Dedifferentiated amniotic fluid mesenchymal stem cell (primary cell): ENCODE data around the gene PAM16.

ENCODE experiments used
- DNase-seq: peaks from one replicate; pipeline ENCODE4 v3.0.0-alpha.2; 2016; ENCODE audit errors: extremely low spot score

The PAM16 gene

DNA sequence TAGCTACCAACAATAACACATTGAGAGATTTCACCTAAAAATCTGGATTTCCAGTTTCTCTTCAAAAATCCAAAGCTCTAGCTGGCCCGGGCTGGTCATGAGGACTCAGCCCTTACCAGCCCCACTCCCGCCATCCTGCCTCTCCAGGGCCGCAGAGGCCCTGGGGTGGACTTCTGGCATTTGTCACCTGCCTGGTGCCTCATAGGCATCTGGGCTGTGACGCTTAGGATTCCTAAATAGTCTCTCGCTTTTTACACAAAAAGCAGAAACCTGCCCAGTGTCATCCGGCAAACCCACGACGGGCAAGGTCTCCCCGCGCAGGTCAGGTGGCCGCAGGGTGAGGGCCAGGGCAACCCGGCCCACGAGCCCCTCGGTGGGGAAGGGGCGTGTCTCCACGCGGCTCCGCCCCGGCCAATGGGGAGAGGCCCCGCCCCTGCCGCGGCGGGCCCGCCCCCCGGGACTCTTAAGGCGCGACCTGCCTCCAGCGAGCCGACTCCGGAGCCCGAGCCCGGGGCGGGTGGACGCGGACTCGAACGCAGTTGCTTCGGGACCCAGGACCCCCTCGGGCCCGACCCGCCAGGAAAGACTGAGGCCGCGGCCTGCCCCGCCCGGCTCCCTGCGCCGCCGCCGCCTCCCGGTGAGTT lies 20.4 kb upstream of the PAM16 start, which contains the start of gene VASN:
VASN (plus strand) TSS at position 492 of the 644 bp plus-strand sequence. CDS start 9,030 bp downstream, outside the sequence.
- no peak for DNase-seq

DNA sequence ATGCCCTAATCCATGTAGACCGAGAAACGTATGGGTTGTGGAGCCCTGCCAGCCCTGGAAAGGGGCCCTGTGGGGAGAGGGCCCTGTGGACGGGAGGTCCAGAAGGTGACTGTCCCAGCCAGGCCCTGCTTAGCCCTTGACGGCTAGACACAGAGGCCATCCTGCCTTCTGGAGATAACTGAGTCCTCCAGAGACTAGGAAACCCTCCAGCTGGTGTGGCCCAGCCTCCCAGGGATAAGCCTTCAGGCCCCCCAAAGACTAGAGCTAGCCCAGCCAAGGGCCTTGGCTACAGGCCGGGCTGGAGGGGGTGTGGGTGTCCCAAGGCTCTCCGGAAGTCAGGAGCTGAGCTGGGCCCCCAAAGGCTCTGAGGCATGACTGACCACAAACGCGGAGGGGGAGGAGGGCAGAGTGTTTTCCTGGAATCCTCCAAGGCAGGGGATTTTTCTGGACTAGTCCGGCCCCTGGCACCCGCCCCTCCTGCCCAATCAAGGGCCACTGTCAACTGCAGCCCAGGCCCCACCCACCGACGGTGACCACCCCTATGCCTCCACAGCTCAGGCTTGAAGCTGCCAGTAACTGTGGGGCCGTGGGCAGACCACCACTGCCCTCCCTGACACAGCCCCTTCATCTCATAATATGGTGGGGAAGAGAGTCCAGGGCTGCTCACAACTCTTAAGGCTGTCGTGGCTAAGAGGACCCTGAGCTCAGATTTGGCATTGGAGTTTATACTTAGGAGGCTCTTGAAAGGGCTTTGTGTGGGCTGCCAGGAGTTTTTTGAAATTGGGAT lies 19.6 kb upstream of the PAM16 start:
- DNase-seq, result no peak

DNA sequence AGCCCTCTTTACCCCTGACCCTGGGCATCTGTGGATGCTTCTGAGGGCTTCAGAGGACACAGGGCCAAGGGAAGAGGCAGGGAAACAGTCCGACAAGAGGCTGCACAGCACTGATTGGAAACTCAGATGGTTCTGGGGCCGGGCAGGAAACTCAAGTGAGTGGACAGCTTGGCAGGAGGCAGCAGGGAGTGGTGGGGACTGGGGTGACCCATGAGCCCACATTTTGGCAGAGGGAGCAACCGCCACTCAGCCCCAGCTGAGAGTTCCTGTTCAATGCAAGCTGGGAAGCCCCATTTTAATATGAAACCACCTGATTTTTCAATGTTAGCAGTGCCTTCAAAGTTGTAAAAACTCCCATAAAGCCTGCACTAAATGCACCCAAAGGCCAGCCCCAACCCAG lies 19.0 kb upstream of the PAM16 start:
- DNase-seq, result no peak

DNA sequence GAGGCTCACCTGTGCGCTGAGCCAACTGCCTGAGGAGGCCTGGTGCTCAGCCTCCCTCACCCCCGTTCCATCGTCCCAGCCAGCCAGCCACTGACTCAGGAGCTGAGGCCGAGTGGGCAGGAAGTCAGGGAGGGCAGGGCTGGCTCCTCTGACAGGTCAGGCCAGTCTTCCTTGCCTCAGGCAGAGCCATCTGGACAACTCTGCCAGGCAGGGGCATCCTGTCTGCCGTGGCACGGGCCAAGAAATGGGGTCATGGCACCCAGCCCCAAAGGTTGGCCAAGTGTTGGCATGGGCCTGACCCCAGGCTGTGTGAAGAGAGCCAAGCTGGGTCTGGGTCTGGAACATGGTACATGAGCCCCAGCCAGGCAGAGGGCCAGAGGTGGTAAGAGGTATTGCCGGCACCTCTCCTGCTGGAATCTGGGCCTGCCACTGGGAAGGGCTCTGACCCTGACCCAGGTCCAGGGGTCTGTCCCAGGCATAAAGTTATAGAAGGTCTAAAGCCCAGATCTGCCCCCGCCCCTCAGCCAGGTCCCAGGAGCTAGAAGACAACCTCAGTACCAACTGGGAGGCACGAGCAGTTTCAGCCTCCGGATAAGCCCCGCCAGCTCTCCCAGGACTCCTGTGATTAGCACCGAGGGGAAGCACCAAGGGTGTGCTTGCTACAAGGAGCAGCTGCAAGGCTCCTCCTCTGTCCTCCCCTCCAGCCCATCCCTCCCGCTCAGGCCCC lies 18.0 kb upstream of the PAM16 start:
- DNase-seq, result no peak

DNA sequence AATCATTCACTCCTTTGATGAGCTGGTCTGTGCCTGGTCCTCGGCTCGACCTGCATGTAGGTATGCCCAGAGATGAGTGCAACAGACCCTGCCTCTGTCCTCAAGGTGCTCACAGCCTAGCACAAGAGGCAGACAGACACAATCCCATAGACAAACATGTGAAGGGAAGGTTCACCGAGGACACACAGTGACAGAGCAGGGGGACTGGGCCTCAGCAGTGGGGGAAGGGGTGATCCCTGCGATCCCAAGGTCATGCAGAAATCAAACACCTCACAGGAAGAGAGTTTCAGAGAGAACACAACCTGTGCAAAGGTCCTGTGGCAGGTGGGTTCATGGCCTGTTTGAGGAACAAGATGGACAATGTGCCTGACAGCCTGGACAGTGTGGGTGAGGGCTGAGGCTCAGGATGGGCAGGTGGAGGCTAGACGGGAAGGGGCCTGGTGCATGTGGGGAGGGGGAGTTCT lies 16.3 kb upstream of the PAM16 start:
- no peak for DNase-seq

DNA sequence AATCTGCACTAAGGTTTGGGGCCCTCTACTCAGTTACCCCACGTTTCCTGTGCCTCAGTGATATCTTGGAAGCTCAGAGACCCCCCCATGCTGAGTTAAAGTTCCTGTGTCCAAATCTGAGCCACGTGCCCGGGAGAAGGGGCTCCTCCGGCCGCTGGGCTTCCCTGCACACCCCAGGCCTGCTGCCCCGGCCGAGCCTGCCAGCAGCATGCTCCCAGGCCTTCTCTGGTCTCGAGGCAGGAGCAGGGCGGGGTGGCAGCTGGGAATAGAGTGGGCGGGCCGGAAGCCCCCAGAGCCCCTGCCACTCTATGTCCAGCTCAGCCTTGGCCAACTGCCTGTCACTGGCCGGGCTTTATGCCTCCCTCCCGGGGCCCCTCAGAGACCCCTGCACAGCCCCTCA lies 14.9 kb upstream of the PAM16 start:
- DNase-seq, result no peak

DNA sequence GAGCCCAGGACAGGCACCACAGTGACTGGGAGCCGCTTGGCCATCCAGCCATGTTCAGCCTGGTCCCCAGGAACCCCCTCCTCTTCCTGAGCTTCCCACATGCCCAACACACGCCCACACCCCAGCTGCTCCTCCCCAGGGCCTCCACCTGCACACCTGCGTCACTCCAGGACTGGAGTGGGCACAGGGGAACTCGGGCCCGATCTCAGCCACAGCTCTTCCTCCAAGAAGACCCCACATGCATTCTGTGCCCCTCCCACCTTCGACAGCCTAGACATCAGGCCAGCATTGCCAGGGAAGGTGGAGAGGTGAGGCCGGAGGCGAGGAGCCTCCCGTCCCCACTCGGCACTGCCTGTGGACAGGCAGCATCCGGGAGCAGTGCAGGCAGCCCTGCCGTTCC lies 14.5 kb upstream of the PAM16 start:
- no peak for DNase-seq

DNA sequence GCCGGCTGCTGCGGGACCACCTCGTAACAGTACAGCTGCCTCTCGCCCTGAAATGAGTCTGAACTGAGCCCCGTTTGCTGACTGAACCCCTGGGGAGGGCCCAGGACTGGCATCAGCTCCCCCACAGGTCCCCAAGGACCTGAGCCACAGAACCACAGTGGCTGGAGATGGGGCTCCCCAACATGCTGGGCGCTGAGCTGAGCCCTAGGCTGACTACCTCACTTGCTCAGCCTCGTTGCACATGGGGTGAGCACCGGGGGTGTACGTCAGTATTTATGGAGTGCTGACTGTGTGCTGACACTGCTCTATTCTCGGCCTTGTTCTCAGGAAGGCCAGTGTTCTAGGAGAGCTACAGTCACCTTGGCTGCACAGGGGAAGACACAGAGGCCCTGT lies 13.9 kb upstream of the PAM16 start:
- no peak for DNase-seq

DNA sequence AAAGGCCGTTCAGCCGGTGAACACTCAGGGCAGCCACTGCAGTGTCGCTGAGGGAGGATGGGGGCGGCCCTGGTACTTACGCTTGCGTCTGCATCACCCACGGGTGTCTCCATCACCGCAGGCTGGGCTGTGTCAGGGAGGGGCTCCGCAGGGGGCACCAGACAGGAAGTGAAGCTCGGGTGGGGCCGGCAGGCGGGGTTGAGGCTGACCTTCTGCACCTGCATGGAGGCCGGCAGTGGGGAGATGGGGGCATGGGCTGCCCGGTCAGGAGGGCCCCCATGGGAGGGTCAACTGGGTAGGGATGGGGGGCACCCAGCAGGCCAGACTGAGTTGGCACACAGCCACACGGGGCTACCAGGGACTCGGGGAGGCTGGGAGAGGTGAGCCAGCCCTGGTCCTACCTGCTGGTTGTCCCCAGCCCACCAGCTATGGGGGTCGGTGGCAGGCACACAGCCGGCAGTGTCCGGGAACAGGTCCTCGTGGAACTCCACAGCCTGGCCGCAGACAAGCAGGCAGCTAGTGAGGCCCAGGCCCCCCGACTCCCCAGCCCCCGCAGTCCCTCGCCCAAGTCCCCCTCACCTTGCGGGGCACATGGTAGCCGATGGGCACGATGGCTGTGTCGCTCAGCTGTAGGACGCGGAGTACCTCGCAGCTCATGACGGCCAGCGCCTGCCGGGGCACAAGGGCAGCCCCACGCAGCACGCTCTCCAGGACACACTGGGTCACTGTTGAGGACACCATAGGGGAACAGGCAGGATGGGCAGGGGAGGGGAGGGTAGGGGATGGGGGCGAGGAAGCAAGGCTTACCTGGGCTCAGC lies 13.3 kb upstream of the PAM16 start:
- no peak for DNase-seq

DNA sequence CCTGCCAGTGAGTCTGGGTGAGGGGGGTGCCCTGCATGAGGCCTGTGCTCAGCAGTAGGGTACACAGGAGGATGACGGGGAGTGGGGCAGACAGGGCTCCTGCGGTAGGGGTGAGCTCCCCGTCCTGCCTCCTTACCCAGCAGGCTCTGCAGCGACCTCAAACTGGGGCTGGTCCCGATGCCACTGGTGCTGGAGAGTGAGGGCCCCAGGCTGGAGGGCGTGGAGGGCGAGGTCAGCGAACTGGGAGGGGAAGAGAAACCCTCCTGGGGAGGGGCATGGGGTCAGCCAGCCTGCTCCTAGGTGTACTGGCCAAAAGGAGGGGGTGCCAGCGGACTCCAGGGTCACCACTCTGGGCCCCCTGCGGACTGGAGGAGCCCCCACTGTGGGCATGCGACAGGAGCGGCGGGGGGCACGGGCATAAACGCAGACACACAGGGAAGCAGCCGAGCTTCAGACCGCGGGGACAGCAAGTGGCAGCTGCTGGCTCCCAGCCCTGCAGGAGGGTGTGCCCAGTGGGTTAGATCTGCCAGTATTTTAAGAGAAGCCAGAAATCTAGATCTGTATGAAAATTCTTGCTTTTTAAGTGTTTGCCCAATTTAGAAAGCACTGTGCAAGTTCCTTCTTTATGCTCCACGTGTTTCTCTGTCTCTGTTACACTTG lies 11.5 kb upstream of the PAM16 start:
- DNase-seq, result no peak

DNA sequence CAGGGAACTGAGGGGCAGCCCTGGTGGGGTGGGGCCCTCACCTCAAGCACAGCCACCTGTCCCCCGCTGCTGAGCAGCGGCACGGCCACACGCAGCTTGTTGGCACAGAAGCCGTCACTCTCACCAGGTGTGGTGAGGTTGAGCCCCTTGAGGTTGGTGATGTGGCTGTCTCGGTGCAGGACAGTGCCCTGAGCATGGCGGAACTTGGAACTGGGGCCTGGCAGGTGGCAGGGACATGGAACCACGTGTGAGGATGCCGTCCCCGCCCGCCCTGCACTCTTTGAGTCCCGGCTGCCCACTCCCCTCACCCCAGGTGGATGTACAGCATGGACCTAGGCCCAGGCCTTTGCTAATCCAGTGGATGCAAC lies 10.8 kb upstream of the PAM16 start:
- DNase-seq, result no peak

DNA sequence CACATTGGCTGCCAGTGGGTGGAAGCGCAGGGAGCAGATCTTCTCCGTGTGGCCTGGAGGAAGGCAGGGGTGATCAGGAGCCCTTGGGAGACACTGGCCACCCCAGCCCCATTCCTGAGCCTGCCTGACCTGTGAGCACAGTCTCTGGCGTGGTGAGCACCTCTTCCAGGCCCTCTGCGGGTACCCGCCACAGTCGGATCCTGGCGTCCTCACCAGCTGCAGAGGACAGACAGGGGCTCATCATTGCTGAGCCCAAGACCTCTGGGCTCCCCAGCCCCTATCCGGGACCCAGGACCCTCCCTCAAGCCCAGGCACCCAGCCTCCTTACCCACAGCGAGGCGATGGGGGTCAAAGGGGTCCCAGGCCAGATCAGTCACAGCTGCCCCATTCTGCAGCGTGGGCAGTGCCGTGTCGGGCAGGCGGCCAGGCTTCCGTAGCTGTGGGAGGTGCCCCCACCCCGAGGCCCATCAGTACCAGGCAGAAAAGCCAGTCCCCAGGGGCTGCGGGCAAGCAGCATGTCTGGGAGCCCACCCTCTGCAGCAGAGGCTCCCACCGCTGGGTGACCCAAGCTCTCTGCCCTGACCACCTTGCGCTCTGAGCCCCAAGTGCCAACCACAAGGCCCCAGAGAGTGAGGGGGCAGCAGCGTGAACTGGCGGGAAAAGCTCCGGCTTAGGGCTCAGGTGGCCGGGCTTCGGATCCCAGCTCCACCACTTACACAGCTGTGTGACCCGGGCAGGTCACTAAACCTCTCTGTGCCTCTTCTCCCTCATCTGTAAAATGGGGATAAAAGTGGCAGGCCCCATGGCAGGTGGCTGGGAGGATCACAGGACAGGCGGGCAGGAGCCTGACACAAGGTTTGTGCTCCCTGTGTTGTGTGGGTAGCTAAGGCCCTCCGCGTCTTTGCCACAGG lies 10.2 kb upstream of the PAM16 start:
- no peak for DNase-seq

DNA sequence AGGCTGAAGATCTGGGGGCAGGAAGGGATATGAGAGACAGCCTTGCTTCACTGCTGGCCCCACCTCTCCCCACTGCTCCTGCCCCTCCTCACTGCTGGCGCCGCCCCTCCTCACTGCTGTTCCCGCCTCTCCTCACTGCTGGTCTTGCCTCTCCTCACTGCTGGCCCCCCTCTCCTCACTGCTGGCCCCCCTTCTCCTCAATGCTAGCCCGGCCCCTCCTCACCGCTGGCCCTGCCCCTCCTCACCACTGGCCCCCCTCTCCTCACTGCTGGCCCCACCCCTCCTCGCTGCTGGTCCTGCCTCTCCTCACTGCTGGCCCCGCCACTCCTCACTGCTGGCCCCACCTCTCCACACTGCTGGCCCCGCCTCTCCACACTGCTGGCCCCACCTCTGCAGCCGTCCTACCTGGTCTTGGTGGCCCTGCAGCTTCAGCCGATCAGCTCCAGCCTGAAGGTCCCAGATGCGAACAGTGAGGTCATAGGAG lies 9.5 kb upstream of the PAM16 start:
- DNase-seq, result no peak

DNA sequence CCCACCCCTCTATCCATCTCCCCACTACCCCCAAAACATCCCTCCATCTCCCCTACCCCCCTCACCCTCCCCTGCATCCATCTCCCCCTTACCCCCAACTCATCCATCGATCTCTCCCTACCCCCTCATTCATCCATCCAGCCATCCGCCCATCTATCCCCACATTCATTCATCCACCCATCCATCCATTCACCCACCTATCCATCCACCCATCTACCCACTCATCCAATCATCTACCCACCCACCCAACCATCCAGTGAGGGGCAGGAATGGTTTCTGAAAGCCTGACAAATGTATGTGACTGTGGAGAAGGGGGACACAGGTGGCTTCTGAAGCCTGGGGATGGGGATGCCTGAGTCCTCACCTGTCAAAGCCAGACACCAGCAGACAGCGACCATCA lies 8.8 kb upstream of the PAM16 start:
- no peak for DNase-seq

DNA sequence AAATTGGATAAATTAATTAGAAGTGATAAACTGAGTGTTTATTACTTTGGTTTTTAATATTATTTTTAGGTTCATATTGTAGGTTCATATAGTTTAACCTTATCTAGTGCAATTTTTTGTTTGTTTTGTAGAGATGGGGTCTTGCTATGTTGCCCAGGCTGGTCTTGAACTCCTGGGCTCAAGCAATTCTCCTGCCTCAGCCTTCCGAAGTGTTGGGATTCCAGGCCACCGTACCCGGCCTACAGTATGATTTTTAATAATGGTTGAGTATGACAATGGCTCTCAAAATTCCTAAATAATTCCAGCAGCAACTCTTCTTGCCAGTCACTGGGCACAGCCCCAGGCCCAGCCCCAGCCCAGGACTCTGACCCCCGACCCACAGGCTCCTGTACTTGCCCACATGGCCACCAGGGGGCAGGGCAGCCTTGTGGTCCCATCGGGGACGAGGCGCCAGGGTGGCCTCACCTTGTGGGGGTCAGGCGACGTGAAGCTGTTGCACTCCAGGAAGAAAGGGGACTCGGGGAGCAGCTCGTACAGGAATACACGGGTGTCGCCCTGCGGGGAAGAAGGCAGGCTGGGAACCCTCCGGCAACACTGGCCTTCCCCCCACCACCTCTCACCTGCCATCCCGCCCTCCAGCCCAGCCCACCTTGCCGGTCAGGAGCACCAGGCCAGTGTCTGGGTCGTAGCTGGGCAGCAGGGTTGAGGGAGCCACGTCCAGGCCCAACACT lies 7.9 kb upstream of the PAM16 start:
- DNase-seq, result no peak

DNA sequence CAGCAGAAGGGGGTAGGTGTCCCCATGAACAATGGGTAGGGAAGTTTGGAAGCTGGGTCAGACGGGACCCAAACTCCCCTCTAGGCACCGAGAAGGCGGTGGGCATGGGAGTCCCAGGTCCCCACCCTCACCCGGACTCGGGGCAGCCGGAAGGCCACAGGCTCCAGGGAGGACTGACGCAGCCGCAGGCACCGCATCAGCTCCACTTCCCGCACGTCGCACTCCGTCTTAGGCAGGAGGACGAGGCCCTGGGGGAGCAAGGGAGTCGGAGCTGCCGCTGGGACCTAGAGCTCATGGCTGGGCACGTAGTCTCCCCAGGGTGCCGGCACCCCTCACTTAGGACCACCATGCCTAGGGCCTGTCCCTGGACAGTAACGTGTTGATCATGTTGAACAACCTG lies 7.1 kb upstream of the PAM16 start:
- no peak for DNase-seq

DNA sequence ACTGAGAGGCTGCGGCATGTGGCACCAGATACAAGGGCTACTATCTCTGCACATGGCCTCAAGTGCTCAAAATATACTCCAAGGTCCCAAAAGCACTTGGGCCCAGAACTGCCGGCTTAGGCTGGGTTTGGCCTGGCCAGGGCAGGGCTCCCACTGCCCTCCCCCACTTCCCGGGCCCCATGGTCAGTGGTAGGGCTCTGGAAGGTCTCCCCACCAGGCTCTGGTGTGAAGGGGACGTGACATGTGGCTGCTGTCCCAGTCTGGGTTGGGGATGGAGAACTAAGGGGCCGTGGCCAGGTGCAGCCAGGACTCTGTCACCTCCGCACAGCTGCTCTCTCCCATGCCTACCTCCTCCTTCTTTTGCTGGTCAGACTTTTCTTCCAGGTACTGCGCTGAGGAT lies 5.7 kb upstream of the PAM16 start:
- DNase-seq, result no peak

DNA sequence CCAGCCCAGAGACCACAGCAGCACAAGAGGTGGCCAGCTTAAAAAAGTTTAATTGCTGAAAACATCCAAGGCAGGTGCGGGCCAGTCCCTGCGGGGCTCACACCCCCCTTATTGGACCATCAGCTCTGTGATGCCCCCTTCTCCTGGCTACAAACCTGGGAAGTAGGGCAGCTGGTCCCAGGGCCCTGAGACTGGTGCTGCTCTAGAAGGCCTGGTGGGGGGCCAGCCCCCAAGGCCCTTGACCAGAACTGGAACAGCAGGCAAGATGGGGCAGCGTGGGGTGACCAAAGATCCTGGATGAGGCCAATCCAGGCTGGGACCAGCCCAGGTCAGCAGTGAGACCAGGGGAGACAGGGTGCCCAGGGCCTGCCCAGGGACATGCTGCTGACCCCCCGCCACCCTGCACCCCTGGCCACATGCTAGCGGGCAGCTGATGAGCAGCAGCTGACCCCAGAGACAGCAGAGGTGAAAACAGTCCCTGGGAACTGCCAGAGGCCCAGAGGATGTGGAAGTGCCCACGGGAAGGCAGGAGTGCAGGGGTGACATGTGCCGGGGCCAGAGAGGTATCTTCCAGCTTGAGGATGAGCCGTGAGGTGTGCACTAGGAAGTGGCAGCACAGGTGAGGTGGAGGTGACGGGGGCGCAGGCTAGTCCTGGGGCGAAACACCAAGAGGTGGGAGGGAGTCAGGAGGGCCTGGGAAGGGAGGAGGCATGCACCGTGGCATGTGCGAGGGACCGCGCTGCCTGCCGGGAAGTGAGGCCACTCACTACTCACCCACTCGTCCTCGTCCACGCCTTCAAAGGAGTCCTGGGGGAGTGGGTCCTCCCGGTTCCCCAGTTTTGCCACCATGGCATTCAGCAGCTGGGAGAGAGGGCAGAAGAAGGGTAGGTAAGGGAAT lies 3.6 kb upstream of the PAM16 start:
- DNase-seq, result no peak
